ENCODE measurements around the gene CEP112.

DNA sequence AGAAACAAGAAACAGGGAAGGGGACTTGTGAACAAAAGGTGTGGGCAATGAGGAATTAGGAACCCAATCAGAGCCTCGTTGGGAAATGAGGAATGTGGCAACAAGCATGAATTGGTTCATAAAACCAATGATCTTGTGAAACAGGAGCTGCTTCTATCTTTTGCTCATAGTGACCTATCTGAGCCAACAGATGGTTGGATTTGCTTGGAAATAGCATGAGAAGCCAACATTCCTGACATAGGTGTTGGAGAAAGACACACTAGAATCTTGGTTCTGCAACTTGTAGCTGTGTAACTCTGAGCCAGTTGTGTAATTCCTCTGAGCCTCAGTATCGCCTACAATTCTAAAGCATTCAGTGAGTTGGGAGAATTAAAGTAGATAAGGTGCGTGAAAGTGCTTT lies 378.6 kb downstream of the CEP112 start:
- TF ChIP-seq, protein P1, sequence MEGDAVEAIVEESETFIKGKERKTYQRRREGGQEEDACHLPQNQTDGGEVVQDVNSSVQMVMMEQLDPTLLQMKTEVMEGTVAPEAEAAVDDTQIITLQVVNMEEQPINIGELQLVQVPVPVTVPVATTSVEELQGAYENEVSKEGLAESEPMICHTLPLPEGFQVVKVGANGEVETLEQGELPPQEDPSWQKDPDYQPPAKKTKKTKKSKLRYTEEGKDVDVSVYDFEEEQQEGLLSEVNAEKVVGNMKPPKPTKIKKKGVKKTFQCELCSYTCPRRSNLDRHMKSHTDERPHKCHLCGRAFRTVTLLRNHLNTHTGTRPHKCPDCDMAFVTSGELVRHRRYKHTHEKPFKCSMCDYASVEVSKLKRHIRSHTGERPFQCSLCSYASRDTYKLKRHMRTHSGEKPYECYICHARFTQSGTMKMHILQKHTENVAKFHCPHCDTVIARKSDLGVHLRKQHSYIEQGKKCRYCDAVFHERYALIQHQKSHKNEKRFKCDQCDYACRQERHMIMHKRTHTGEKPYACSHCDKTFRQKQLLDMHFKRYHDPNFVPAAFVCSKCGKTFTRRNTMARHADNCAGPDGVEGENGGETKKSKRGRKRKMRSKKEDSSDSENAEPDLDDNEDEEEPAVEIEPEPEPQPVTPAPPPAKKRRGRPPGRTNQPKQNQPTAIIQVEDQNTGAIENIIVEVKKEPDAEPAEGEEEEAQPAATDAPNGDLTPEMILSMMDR (IDR thresholded peaks at IDR 0.05; ENCODE audit: poor library complexity, severe bottlenecking): no peak
- TF ChIP-seq TAF1 (IDR thresholded peaks at IDR 0.05; ENCODE audit: low read depth): no peak
- no peak for TF ChIP-seq POLR2AphosphoS5 (IDR thresholded peaks at IDR 0.05)
- TF ChIP-seq REST (IDR thresholded peaks at IDR 0.05; ENCODE audit: borderline replicate concordance): no peak
- no peak for TF ChIP-seq EP300 (conservative IDR thresholded peaks at IDR 0.05; ENCODE audit: poor library complexity, severe bottlenecking)
- no peak for TF ChIP-seq SMC3 (conservative IDR thresholded peaks at IDR 0.05; ENCODE audit: poor library complexity)

Measured in neural cell (in vitro differentiated cells).